GM18907 (cell line): ENCODE data around the gene DNAAF5.

Experiments
- ATAC-seq: cut with Tn5 transposase; IDR thresholded peaks from one replicate; pipeline ENCODE4 v1.9.1; 2021; ENCODE audit warnings: mild to moderate bottlenecking, moderate library complexity; ENCODE audit not compliant: unreplicated experiment

DNAAF5 gene

GRCh38 chr7:763762-764161 lies 37.3 kb downstream of the DNAAF5 start:
- ATAC-seq = no peak

GRCh38 chr7:765383-765782 lies 38.9 kb downstream of the DNAAF5 start:
- no peak for ATAC-seq

DNA sequence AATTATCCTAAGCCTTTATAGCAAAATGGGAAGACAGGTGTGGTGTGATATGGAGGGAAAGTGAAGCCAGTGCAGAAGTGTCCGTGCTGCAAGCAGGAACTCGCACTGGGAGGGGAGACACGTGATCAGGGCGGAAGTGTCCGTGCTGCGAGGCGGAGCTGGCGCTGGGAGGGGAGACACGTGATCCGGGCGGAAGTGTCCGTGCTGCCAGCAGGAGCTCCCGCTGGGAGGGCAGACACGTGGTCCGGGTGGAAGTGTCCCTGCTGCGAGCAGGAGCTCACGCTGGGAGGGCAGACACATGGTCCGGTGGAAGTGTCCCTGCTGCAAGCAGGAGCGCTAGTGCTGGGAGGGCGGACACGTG lies 41.1 kb downstream of the DNAAF5 start:
- no peak for ATAC-seq

- no peak for ATAC-seq
Measured at GRCh38 chr7:767941-768731, 41.6 kb downstream of the DNAAF5 start.

DNA sequence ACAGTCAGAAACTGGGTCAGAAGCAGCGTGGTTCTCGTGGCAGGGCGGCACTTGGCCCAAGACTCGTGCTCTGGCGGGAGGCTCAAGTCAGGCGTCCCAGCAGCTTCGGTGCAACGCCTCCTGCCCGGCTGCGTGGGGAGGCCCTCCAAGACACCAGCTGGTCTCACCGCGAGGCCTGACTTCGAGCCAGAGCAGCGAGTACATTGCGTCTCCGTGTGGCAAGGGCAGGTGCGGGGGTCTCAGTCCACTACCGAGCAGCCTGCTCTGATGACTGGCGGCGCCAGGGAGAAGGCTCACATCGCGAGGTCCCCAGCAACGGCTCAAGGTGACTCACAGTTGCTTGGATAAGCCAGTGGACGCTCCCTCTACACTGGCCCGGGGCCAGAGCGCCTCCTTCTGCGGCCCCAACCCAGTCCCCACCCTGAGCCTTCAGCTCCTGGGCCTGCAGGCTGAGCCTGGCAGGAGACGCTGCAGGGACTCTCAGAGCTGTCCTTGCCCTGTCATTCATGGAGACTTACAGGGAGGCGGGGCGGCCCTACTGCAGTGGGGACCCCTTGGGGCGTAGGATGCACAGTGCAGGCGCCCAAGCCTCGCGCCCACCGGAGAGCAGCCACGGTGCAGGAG lies 42.5 kb downstream of the DNAAF5 start:
- ATAC-seq = no peak

GRCh38 chr7:770336-770735 lies 43.8 kb downstream of the DNAAF5 start:
- ATAC-seq = no peak

DNA sequence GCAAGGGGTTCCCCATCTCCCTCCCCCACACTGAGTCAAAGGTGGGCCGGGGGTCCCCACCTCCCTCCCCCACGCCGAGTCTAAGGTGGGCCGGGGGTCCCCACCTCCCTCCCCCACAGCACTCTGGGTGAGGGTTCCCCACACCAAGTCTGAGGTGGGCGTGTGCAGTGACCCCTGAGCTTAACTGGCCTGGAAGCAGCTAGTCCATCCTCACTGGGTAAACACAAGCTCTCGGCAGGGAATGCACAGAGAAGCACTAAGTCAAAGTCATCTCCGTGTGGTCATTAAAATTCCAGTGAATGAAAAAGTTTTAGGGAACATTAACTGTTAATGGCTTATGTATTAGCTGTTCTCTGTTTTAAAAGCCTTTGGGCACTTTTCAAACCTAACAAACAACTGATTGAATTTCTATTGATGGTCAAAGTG lies 44.3 kb downstream of the DNAAF5 start:
- no peak for ATAC-seq

DNA sequence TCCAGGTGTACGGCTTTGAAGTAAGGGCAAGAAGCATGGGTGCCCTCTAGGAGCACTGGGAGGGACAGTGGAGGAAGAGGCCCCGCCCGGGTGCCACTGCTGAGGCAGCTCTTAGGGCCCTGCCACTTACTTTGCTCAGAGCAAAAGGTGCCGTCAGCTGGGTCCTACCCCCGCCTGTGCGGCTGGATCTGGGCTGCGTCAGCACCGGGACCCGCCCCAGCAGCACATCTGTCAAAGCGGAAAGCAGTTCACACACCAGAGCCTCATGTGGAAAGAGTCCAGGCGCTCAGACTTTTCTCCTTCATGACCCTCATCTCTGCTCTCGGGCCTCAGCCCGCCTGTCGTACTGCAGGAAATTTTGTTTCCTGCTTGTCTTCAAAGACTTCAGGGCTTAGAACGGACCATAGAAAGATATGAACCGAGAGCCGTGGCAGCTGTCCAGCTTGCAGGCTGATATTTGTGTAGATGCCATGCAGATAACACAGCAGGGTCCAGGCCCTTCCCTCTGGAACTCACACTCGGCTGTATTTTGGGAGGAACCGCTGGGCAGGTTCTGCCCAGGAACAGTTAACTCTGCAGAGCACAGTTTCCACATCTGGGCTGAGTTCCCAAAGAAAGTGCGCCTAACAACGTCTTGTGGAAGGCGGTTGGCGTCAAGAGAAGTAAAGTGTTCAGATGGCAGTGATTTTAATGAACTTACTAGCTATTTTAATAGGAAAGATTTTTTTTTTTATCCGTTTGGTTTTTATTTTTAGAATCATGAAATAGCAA lies 44.9 kb downstream of the DNAAF5 start:
- no peak for ATAC-seq

DNA sequence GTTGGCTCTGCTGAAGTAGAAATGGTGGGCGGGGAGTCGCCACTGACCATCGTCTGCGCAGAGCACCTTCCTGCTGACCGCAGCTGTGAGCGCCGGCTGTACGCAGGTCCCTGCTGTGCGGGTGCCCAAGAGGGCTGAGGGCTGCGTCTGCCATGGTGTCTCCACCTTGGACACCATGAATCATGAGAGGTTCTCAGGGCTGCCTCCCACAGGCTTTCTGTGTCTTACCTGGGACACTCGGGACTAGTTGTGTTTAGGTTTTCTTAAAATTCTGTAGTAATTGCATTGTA lies 45.5 kb downstream of the DNAAF5 start:
- no peak for ATAC-seq

- no peak for ATAC-seq
Measured at GRCh38 chr7:772392-772791, 45.9 kb downstream of the DNAAF5 start.

- ATAC-seq = no peak
Measured at GRCh38 chr7:772861-773621, 46.5 kb downstream of the DNAAF5 start.

DNA sequence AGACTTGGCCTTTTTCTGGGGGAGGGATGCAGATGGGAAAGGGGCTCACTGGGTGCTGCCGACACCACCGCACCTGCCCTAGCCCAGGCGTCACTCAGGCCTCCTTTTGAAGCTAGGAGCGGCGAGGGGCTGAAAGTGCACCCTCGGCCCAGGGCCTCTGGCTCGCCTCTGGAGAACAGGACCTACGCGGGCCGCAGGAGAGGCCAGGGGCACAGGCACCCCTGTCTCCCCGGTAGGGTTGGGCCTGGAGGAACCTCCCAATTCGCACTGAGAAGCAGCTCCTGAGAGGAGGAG lies 47.1 kb downstream of the DNAAF5 start:
- no peak for ATAC-seq

DNA sequence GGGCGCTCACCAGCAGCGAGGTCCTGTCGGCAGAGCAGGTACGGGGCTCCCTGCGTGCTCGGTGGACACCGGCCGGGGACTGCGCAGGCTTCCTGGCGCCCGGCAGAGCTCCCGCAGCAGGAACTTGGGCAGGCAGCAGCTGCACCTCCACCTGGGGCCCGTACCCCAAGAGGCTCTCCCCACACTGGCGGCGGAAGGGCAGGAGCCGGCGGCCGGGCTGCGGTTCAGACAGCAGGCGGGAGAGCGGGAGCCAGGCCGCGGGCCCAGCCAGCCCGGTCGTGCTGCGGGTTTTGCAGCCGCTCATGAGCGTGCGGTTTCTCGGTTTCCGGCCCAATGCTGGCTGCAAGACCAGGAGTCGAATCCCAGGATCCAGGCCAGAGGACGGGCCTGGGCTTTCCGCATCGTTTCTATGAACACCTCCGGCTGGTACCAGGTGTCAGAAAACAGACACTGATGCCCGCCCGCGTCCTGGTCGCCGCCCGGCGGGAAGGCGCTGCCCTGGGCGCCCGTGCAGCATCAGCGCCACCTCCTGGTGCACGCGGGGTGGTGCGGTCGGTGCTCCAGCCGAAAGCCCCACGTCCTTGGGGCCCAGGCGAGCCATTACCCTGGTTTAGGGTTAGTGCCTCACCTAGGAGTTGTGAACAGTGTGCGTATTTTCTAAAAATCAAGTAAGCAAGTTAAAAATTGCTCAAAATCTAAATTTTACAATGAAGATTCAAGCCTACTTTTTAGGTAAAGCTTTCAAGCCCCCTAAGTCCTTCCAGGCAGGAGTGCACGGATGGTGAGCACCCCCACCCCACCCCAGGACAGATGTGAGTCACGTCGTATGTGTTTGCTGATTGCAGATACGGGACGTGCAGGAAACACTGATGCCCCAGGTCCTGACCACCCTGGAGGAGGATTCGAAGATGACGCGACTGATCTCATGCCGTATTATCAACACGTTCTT lies 47.9 kb downstream of the DNAAF5 start:
- no peak for ATAC-seq

- ATAC-seq = no peak
Measured at GRCh38 chr7:776381-776780, 49.9 kb downstream of the DNAAF5 start.

DNA sequence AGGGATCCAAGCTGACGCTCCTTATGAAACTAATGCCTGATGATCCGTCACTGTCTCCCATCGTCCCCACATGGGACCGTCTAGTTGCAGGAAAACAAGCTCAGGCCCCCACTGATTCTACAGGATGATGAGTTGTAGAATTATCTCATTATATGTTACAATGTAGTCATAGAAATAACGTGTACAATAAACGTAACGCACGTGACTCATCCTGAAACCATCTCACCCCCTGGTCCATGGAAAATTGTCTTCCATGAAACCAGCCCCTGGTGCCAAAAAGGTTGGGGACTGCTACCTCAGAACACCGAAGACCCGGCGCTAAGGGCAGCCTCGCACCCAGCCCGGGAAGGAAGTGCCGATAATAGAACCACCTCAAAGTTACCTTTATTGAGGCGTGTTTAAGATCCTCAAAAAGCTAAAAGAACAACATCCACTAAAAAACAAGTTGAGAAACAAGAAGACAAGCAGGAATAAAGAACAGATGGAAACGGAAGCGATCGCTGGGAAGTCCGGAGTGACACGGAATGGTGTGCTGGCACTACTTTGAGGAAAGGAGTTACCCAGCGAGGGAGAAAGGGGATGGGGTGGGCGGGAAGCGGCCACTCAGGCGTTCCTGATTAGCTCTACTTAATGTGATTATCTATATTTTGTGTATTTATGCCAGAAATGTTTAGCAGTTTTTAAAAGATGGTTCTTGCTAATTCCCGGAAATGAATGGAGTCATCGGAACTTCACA lies 50.7 kb downstream of the DNAAF5 start:
- no peak for ATAC-seq

GRCh38 chr7:777728-778078 lies 51.2 kb downstream of the DNAAF5 start:
- no peak for ATAC-seq

DNA sequence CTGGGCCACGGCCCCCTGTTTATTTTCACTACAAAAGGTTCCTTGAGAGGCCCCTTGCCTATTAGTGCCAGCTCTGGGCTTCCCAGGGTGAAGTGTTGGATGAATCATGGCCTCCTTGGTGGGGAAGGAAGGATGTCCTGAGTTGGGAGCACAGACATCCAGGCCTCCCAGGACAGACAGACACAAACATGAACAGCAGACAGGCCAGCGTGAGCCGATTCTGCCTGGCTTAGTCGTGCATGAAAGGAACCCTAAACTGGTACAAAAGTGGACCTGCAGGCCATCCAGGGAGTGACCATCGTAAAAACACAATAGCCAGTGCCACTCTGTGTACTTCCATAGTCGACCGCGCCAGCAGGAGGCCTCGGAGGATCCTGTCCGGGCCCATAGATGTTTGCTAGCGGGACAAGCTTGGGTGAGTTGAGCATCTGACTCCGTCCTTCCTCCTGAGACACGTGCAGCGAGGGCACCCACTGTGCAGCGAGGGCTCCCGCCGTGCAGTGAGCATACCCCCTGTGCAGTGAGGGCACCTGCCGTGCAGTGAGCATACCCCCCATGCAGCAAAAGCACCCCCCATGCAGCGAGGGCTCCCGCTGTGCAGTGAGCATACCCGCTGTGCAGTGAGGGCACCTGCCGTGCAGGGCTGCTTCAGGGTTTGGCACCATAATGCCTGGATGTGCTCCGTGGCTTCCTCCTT lies 51.9 kb downstream of the DNAAF5 start:
- no peak for ATAC-seq

GRCh38 chr7:778968-779451 lies 52.5 kb downstream of the DNAAF5 start:
- no peak for ATAC-seq

DNA sequence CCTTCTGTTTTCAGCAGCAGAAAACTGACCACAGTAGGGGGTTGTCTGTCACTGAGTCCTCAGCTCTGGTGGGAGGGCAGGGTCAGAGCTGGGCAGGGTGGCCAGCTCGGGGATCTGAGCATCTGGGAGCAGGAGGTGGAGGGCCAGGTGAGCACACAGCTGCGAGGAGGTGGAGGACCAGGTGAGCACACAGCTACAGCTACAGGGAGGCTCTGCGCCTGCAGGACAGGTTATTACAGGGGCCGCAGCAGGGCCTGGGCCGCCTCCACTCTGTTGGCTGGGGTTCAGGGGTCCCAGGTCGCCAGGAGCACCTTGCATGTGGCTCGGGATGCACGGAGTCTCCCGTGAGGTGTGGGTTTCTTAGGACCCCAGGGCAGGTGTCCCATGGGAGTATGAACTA lies 53.0 kb downstream of the DNAAF5 start:
- no peak for ATAC-seq
